OCI-LY1 (cell line): ENCODE data around the gene NAA16.

Experiments
- EZH2 ChIP-seq: fragments of 200-600 bp; sonication (generic), shearing (Covaris generic); IDR thresholded peaks from 2 replicates; pipeline ENCODE4 v1.8.0; 2017; ENCODE audit warnings: borderline replicate concordance, mixed run types, mild to moderate bottlenecking, antibody characterized with exemption, low read length, moderate library complexity, mixed read lengths
- TF ChIP-seq, protein P1 (sequence below): fragments of 200-600 bp; sonication (generic), shearing (Covaris generic); IDR thresholded peaks from 2 replicates; pipeline ENCODE4 v1.5.1; 2017; ENCODE audit warnings: mild to moderate bottlenecking, antibody characterized with exemption, low read length, moderate library complexity, mixed read lengths

DNA sequence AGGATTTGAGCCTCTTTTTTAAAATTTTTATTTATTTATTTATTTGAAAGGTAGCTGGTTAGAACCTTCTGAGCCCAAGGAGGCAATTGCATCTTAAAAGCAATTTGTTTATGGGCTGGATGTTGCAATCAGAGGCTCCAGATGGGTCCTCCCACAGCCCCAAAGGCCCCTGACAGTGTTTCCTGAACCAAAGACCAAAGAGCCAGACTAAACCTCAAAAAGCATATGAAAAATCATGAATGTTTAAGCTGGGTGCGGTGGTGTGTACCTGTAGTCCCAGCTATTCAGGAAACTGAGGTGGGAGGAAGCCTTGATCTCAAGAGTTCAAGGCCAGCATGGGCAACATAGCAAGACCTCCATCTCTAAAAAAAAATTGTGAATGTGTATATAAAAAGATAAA, 78.5 kb downstream of the NAA16 start:
- TF ChIP-seq, protein P1, sequence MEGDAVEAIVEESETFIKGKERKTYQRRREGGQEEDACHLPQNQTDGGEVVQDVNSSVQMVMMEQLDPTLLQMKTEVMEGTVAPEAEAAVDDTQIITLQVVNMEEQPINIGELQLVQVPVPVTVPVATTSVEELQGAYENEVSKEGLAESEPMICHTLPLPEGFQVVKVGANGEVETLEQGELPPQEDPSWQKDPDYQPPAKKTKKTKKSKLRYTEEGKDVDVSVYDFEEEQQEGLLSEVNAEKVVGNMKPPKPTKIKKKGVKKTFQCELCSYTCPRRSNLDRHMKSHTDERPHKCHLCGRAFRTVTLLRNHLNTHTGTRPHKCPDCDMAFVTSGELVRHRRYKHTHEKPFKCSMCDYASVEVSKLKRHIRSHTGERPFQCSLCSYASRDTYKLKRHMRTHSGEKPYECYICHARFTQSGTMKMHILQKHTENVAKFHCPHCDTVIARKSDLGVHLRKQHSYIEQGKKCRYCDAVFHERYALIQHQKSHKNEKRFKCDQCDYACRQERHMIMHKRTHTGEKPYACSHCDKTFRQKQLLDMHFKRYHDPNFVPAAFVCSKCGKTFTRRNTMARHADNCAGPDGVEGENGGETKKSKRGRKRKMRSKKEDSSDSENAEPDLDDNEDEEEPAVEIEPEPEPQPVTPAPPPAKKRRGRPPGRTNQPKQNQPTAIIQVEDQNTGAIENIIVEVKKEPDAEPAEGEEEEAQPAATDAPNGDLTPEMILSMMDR: no peak
- TF ChIP-seq EZH2: no peak
